AG09309 (cell line): ENCODE measurements around the gene ERI2.
"Not testable (repeated sequence)": the region's sequence is repeated elsewhere in the genome, so short reads cannot be mapped to it uniquely, and the experiment has no call there.

Experiments used
- DNase-seq: peaks from one replicate; pipeline ENCODE4 v3.0.0-alpha.2; 2010; ENCODE audit warnings: low read depth
- H3K4me3 ChIP-seq: 2 replicates; pipeline ENCODE4 v1.5.1; 2011; ENCODE audit warnings: mild to moderate bottlenecking, low read depth, low read length, moderate library complexity; ENCODE audit not compliant: control insufficient read depth
- CTCF ChIP-seq: IDR thresholded peaks from 2 replicates; pipeline ENCODE4 v1.5.1; 2011; ENCODE audit warnings: mild to moderate bottlenecking, low read depth, low read length, inconsistent platforms; ENCODE audit not compliant: insufficient read depth, control insufficient read depth; ENCODE audit errors: missing control alignments

Gene ERI2

GRCh38 chr16:20807862-20808261, 1.6 kb upstream of the ERI2 start:
- H3K4me3 ChIP-seq = no peak overlapping the region
- no peak for DNase-seq
- no peak for TF ChIP-seq CTCF

- not testable (repeated sequence) for DNase-seq
- H3K4me3 ChIP-seq = peak overlapping the region; percentile 82
Measured at GRCh38 chr16:20805684-20806167, 546 bp downstream of the ERI2 start.

GRCh38 chr16:20803561-20804214, 2.6 kb downstream of the ERI2 start:
- no peak for TF ChIP-seq CTCF
- no peak overlapping the region for H3K4me3 ChIP-seq
- no peak for DNase-seq

- TF ChIP-seq CTCF = no peak
- H3K4me3 ChIP-seq = no peak overlapping the region
- DNase-seq = no peak
Measured at GRCh38 chr16:20803192-20803560, 3.1 kb downstream of the ERI2 start.

- no peak for TF ChIP-seq CTCF
- no peak overlapping the region for H3K4me3 ChIP-seq
- no peak for DNase-seq
Measured at GRCh38 chr16:20801278-20801677, 5.0 kb downstream of the ERI2 start.

- no peak overlapping the region for H3K4me3 ChIP-seq
- peak; percentile 25 for TF ChIP-seq CTCF
- DNase-seq = no peak
Measured at GRCh38 chr16:20799599-20799998, 6.7 kb downstream of the ERI2 start.

GRCh38 chr16:20798364-20798763, 7.9 kb downstream of the ERI2 start:
- DNase-seq = no peak
- TF ChIP-seq CTCF = no peak
- no peak overlapping the region for H3K4me3 ChIP-seq
